GM21526 (cell line): ENCODE results near the gene LRRFIP1.
"Not testable (repeated sequence)": the region's sequence is repeated elsewhere in the genome, so short reads cannot be mapped to it uniquely, and the experiment has no call there.

Source experiments
- ATAC-seq: cut with Tn5 transposase; IDR thresholded peaks from one replicate; pipeline ENCODE4 v1.9.1; 2021; ENCODE audit warnings: moderate library complexity; ENCODE audit not compliant: unreplicated experiment, low FRiP score

The LRRFIP1 gene

DNA sequence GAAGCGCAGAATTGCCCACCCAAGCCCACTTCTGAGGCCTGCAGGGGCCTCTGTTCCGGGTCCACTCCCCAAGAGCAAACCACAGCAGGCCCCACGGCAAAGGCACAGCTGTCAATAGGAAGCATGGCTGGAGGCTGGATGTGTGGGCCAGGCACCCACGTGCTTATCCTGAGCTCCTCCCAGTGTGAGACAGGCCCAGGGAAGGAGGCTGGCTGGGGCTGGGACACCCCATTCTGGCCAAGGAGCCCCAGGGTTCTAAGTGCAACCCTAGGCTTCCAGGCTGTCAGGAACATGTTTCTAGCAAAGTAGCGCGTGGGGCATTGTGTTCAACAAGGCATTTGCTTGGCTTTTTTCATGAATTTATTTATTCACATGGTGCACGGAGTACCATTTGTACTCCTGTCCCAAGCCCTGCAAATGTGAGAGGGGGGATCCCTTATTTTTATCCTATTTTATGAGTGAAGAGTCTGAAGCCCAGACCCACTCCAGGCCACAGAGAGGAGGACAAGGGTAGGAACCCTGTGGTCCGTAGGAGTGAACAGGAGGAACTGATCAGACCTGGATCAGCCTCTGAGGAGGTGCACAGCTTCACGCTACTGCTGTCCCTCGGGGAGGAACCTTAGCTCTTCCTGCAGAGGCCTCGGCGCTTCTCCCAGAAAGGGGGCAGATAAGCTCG, 30.7 kb upstream of the LRRFIP1 start:
- ATAC-seq: no peak

DNA sequence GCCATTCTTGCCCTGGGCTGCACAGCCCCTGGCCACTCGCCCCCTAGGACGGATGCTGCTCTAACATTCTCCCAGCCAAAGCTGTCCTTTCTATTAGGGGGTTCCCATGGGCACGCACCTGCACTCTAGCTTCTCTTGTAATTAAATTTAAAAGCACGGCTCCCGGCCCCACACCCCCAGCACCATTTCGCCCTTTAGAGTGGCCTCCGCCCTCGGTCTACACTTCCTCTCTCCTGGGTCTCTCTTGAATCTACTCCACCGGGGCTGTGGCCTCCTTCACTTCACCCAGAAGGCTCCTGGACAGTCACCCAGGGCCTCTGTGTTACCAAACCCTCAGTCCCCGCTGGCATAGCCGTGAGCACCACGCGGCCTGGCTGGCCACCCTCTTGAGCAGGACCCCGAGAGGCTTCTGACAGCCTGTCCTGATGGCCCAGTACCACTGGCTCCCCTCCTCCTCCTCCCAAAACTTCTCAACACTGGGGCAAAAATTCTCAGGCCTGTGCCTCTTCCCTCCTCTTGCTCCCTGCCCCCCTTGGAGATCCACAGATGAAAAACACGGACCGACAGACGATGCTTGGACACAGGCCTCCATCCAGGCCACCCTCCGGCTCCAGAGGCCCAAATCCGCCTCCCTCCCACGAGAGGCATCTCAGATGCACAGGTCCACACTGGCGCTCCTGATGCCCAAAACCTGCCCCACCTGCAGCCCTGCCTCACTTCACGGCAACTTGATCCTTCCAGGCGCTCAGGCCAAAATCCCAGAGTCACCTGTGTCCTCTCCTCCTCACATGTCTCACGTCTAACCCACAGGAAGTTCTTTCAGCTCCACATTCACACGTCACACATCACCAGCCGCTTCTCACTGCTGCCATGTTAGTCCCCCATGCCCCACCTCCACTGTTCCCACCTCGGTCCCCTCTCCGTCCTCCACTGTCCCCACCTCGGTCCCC, 29.9 kb upstream of the LRRFIP1 start:
- no peak for ATAC-seq

DNA sequence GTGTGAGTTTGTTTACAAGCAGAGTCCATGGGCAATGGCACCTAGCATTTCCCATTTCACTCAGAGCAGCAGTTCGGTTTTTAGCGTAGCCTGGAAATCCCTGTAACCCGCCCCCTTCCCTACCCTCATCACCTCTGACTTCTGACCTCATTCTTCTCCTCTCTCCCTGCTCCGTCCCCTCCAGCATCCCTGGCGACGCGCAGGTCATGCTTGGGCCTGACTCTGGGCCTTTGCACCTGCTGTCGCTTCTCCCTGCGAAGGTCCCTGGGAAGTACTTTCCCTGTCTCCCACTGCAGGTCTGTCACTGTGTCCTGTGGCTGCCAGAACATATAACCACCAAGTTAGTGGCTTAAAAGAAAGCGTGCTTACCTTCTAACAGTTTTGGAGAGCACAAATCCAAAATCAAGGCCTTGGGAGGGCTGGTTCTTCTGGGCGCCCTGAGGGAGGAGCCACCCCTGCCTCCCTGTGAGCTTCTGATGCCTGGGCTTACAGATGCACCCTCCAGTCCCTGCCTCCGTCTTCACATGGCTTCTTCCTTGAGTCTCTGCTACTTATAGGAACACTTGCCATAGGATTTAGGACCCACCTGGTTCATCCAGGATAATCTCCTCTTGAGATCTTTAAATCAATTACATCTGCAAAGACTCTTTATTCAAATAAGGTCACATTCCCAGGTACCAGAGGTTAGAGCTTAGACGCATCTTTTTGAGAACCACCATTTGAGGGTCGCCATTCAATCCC, 28.7 kb upstream of the LRRFIP1 start:
- no peak for ATAC-seq

DNA sequence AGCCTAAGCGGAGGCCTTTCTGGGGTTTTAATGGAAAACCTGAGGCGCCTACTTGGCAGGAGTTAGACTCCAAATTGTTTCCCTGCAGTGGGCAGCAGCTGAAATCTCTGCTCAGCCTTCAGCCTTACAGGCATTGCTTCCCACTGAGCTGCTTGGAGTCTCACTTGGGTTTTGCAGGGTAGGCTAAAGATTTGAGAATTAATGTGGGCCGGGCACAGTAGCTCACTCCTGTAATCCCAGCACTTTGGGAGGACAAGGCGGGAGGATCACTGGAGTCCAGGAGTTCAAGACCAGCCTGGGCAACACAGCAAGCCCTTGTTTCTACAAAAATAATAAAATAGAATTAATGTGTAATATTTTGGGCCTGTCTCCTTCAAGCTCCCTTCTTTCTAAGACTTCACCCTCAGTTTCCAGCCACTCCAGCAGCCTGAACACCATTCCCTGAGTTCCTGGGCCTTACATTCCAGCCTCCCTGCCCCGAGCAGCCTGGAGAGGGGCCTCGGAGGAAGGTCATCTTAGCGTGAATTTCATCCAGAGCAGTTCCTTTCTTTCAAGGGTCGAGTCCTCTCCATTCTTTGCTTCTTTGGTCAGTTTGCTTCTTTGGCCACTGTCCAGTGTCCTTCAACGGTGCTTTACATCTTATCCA, 27.8 kb upstream of the LRRFIP1 start:
- ATAC-seq: no peak

DNA sequence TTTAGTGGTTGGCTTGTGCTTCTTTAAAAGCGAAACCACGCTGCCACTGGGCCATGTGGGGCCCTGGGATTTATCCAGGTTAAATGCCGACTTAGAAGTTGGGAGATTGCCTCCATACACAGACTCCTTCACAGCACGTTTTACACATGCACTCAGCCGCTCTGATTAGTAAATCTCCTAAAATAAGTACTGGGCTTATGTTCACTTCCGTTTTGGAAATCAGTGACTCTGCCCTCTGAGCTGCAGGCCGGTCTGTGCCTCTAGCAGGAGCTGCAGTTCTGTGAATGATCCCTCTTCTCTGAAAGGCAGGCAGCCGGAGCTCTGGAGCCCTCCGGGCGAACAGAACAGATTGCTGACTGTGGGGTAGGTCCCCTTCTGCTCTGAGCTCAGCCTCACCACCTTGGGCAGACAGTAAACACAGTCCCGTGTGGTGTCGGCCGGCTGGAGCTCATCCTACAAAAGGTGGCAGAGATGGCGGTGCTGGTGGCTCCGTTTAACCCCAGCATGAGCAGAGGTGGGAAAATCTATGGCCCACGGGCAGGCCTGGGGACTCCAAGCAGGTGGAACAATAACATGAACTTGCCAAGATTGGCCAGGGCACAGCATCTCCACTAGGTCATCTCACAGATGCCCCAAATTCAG, 27.1 kb upstream of the LRRFIP1 start:
- ATAC-seq: no peak

DNA sequence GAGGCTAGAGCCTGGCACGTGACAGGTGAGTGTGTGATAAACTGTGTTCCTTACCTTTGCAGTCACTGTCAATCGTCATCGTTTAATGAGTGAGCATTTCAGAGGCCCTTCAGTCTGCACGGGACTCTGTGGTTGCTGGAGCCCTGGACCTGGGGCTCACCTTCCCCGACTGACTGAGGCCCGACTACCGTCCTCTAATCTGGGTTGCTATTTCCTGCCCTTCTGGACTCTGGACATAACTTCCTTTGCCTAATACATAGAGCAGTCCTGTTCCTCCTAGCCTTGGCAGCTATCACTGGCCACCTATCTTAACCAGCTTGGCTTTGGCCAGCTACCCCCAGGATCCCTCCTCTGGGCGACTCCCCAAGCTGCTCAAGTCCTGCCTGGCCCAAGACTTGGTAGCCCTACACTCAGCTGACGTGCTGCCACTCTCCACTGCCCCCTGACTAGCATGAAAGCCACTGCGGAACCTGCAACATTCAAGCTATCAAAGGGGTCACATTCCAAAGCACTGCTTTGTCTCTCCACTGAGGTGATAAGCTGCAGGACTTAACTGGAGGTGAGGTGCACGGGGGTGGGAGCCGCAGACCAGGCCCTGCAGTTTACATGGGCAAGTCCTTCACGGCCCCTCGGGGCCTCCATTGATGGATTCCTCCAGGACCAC, 25.8 kb upstream of the LRRFIP1 start:
- ATAC-seq: no peak

DNA sequence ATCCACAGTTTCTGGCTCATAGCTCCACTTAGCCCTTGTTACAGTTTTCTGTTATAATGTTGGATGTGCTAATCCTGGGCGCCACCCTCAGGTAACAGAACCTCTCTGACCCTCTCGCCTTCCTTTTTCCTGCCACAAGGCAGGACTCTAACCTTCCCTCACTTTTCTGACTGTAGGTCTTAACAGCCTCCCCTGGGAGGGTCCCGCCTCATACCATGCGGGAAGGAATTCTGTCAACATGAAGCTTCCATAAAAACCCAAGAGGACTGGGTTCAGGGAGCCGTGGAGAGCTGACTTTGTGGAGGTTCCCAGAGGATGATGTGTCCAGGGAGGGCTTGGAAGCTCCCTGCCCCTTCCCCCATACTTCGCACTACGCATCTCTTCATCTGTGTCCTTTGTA, 25.0 kb upstream of the LRRFIP1 start:
- no peak for ATAC-seq

DNA sequence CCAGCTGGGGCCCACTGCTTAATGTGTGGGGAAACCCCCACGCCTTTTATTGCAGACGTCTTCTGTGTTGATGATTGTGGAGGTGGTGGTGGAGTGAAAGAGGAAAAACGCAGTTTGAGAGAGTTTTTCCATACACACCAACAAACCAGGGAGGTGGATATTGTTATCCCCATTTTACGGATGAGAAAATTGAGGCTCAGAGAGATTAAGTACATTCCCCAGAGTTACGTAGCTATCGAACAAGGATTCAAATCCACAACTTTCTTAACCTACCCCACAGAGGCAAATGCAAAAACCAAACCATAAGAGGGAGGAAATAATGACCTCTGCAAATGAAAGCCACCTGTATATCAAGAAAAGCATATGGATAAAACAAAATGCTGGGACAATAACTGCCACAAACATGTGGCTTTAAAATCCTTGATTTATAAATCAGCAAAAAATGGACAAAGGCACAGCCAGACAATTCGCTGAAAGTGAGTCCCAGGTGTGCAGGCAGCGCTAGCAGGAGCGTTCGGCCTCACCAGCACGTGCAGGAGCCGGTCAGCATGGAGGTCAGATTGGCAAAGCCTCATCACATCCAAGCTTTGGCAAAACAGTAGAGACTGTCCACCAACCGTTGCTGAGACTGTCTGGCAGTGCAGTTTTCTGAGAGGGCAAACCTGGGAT, 24.2 kb upstream of the LRRFIP1 start:
- no peak for ATAC-seq

DNA sequence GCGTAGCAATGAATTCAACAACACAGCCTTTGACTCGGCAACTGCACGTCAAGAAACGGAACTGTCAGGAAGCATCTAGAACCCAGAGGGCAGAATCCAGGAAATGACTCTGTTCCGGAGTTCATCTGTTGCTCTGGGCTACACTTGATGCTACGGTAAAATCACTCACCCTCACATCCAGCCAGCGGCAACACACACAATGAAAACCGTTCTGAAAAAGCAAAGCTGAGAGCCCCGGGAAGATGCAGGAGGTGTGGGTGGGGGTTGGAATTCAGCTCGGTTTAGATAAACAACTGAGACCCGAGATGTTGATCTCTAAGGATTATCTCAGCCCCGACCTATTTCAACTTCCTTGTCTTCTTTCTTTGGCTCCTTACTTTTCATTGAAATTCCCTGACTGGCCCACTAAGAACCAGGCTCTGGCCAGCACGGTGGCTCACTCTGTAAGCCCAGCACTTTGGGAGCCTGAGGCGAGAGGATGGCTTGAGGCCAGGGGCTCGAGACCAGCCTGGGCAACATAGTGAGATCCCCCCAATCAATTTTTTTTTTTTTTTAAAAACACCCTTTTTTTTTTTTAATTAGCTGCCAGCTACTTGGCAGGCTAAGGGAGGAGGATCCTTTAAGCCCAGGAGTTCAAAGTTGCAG, 23.5 kb upstream of the LRRFIP1 start:
- ATAC-seq: no peak

DNA sequence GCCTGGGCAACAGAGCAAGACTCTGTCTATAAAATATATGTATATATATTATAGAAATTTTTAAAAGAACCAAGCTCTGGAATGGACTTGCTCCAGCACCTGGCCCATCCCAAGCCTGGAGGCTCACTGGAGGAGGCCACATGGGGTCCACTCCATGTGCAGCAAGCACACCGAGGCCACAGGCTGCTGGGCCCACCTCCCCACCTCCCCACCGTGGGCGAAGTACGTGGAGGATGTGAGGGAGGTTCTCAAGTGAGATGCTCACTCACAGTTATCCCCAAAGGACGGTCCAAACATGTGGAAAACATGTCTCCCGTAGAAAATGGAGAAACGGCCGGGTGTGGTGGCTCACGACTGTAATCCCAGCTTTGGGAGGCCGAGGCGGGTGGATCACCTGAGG, 23.0 kb upstream of the LRRFIP1 start:
- no peak for ATAC-seq

DNA sequence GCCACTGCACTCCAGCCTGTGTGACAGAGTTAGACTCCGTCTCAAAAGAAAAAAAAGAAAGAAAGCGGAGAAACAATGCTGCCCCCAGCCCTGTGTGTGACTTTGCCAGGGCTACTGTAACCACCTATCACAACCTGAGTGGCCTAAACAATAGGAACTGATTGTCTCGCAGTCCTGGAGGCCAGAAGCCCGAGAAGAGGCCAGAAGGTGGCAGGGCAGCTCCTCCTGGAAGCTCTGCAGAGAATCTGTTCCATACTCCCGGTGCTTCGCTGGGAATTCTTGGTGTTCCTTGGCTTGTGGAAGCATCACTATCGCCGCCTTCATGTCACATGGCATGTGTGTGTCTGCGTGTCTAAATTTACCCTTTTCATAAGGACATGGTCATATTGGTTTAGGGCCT, 22.4 kb upstream of the LRRFIP1 start:
- no peak for ATAC-seq

DNA sequence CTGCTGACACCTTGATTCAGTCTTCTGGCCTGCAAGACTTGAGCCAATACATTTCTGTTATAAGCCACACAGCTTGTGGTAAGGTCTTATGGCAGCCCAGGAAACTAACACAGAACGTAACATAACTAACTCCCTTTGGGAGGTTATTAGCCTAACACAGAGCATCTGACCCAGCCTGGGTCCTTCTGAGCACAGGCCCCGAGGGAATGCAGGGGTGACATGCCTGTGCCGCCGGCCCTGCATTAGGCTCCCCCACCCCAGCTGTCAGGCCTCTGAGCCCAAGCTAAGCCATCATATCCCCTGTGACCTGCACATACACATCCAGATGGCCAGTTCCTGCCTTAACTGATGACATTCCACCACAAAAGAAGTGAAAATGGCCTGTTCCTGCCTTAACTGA, 20.9 kb upstream of the LRRFIP1 start:
- ATAC-seq: not testable (repeated sequence)

DNA sequence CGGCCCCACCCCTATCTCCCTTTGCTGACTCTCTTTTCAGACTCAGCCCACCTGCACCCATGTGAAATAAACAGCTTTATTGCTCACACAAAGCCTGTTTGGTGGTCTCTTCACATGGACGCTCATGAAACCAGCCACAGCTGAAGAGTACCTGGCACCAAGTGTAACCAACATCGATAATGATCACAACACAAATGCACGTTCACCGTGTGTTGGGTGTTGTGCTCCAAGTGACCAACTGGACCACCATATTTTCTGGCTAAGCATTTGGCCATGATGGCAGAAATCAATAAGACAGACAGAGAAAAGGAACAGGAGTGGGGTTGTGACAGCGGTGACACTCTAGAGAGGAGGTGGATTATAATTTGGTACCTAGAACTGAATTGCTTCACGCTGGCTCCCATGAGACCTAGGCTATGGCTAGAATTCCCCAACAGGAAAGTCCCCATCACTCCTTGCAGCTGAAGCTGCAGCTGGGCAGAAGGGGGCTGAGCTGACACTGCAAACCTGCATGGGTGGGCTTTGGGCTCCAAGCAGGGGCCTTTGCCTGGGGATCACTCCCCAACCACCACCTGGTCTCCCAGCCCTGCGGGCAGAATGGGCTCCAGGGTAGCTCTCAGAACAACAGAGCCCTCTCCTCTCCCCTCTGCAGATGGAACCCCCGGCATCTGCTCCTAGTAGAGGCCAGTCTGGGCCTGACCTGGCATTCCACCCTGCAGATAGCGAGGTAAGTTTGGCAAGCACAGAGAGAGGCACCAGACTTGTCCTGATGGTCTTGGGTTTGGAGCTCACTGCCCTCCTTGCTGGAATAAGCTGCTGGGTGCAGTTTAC, 14.6 kb upstream of the LRRFIP1 start:
- no peak for ATAC-seq

DNA sequence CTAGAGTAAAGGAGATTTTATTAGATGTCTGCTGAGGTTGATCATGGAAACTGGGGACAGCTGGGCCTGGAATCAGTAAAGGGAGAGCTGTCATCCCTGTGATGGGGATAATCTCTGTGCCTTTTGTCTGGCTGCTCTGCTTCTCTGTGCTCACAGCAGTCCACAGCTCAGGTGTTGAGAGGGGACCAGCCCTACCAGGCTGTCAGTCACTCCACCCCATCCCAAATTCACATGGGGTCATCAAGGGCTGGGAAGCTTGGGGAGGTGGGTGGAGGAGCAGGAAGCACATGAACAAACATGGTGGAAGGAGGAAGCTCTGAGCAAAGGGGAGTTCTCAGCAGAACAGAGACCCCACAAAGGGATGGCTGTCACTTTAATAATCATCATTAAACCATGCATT, 13.7 kb upstream of the LRRFIP1 start:
- ATAC-seq: no peak

DNA sequence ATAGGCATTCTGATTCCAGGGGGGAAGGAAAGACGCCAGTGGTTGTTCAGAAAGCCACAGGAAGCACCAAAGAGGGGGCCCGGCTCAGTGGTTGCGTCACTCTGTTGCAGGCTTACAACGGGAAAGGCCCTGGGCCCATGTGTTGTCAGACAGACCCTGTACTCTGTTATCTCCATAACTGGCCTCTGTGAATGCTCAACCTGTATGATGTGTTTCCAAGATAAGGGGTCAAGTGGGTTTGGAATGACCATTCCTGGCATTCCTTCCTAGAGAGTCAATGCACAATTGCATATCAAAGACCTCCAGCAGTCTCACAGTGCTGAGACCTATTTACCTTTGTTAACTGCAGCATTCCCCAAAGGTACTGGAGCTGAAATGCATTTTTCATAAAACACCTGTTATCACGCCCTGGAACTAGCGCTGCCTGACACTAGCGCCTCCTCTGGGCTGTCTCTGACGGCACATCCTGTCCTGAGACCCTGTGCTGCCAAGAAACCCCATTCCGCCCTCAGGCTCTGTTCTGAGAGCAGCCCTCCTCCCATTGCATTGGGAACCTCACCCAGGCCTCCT, 13.2 kb upstream of the LRRFIP1 start:
- no peak for ATAC-seq

DNA sequence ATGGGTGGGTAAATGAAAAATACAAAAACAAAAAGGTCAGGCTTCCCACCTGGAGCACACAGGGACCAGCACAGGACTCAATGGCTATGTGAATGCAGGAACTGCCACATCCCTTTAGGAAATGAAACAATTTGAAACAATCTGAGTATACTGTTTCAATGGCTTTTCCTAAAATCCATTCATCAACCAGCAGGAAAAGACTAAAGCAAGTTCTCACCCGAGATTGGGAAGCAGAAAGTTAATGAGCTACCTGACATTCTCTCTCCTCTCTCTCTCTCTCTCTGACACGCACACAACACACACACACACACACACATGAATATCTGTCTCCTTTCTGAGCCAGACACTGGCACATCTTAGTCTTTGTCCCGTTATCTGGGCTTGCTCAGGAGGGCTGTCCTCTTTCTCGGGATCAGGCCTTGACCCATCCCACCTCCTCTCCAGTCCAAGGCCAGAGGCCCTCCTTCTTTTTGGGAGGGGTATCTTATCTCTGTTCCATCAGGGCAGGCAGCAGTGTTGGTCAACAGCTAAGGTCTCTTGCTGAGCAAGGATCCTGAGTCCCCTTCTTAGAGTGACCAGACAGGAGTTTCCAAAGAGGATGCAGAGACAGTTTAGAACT, 11.6 kb upstream of the LRRFIP1 start:
- no peak for ATAC-seq

DNA sequence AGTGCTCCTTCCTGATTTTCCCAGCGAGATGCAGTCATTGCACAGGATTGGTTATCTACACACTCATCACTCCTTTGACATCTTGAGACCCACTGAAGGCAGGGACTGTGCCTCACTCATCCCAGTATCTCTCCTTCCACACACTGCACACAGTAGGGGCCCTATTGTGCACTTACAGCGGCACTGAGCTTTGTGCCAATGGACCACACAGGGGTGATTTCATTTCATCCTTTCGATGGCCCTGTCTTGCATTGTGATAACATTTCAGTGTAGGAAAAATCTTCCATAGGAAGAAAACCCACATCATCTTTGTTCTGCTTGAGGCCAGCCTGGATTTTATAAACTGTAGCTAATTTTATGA, 11.0 kb upstream of the LRRFIP1 start:
- ATAC-seq: no peak
